GM19099 (cell line): ENCODE data around the gene C4BPA.

Source experiments
- POLR2A ChIP-seq: IDR thresholded peaks from 3 replicates; pipeline ENCODE4 v1.6.1; 2011; ENCODE audit warnings: low read depth; ENCODE audit not compliant: insufficient read length; ENCODE audit errors: extremely low read depth

Gene C4BPA

GRCh38 chr1:207179036-207179435, 75.0 kb downstream of the C4BPA start:
- no peak for TF ChIP-seq POLR2A

GRCh38 chr1:207181847-207182246, 77.8 kb downstream of the C4BPA start:
- no peak for TF ChIP-seq POLR2A

GRCh38 chr1:207186503-207186902, 82.5 kb downstream of the C4BPA start:
- no peak for TF ChIP-seq POLR2A

- no peak for TF ChIP-seq POLR2A
These were observed 84.9 kb downstream of the C4BPA start for GRCh38 chr1:207188901-207189300.

- TF ChIP-seq POLR2A: no peak
These were observed 87.0 kb downstream of the C4BPA start for GRCh38 chr1:207191061-207191460.

GRCh38 chr1:207191776-207192175, 87.7 kb downstream of the C4BPA start:
- TF ChIP-seq POLR2A: no peak

GRCh38 chr1:207194197-207194596, 90.2 kb downstream of the C4BPA start:
- TF ChIP-seq POLR2A: no peak
